ENCODE measurements around the gene VIPR1.

DNA sequence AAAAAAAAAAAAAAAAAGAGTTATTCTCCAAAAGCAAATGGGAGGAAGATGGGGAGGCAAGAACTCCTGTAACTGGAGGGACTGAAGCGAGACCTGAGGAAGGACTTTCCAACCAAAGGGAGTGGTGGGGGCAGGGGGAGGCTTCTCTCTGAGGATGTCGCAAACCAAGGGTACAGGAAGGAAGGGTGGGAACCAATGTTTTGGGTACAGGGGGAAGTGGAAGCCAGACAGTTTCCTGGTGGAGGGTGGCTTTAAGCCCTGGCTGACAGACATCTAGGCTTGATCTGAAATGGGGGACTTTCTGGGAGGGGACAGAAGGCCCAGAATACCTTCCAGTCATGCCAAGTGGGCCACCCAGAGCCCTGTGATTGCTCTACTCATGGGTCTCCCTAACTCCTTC lies 27.0 kb downstream of the VIPR1 start:
- TF ChIP-seq POLR2A (IDR thresholded peaks at IDR 0.05; ENCODE audit: low read depth, low read length): no peak
- no peak for TF ChIP-seq TAF1 (IDR thresholded peaks at IDR 0.05; ENCODE audit: borderline replicate concordance, low read depth, low read length)
